Natural killer cell (primary cell): ENCODE measurements around the gene TUBA3E. TPM values are rescaled to one million over a fixed set of nuclear protein-coding genes. Genes with fewer than 3 reads are reported as not detected.
"Not testable (repeated sequence)": the region's sequence is repeated elsewhere in the genome, so short reads cannot be mapped to it uniquely, and the experiment has no call there.

Experiments
- ATAC-seq, 3 donors: fragments of 150-1000 bp in 2 of 3; fragments of 200-7000 bp in 1 of 3; cut with Tn5 transposase; 1 replicate in 1 of 3; 2 replicates in 2 of 3; pipeline ENCODE4 v1.10.0; 2021; ENCODE audit warnings: mild to moderate bottlenecking in 2 of 3, moderate library complexity in 2 of 3
- DNase-seq, 2 donors: peaks; one replicate each; pipeline versions ENCODE4 v3.0.0 to v3.0.0-alpha.2; 2013 to 2021; ENCODE audit warnings: mixed read lengths in 1 of 2
- H3K27ac ChIP-seq: one replicate; pipeline ENCODE4 v1.5.1; 2013; ENCODE audit warnings: mild to moderate bottlenecking, low read length
- H3K27me3 ChIP-seq: one replicate; pipeline ENCODE4 v1.6.1; 2013; ENCODE audit warnings: low read length; ENCODE audit not compliant: control insufficient read depth, insufficient read depth
- H3K36me3 ChIP-seq: one replicate; pipeline ENCODE4 v1.6.1; 2013; ENCODE audit warnings: low read length; ENCODE audit not compliant: control insufficient read depth, insufficient read depth
- H3K4me1 ChIP-seq: one replicate; pipeline ENCODE4 v1.6.1; 2013; ENCODE audit warnings: low read length; ENCODE audit not compliant: control insufficient read depth, insufficient read depth
- H3K4me3 ChIP-seq: one replicate; pipeline ENCODE4 v1.5.1; 2013; ENCODE audit warnings: low read length
- H3K9me3 ChIP-seq: one replicate; pipeline ENCODE4 v1.6.1; 2013; ENCODE audit warnings: low read length; ENCODE audit not compliant: control insufficient read depth, insufficient read depth
- H3K27ac Mint-ChIP-seq, 2 donors: one replicate each; pipeline ENCODE4 v1.8.0; 2022; ENCODE audit warnings: mild to moderate bottlenecking in 2 of 2, mixed read lengths in 2 of 2, moderate library complexity in 1 of 2
- H3K27me3 Mint-ChIP-seq, 2 donors: one replicate each; pipeline ENCODE4 v1.8.0; 2022; ENCODE audit warnings: low read depth in 2 of 2, mixed read lengths in 2 of 2
- H3K36me3 Mint-ChIP-seq: one replicate; pipeline ENCODE4 v1.8.0; 2022; ENCODE audit warnings: mixed read lengths
- H3K4me1 Mint-ChIP-seq, 2 donors: one replicate each; pipeline ENCODE4 v1.8.0; 2022; ENCODE audit warnings: mixed read lengths in 2 of 2
- H3K4me3 Mint-ChIP-seq: one replicate; pipeline ENCODE4 v1.8.0; 2022; ENCODE audit warnings: mild to moderate bottlenecking, moderate library complexity, mixed read lengths
- H3K9me3 Mint-ChIP-seq, 2 donors: one replicate each; pipeline ENCODE4 v1.8.0; 2022; ENCODE audit warnings: mixed read lengths in 2 of 2
- CTCF ChIP-seq: fragments of 200-600 bp; IDR thresholded peaks from one replicate; pipeline ENCODE4 v1.8.0; 2022; ENCODE audit warnings: antibody characterized with exemption
- WGBS: methylation state at CpG from one replicate; pipeline ENCODE4 v1.1.7; 2013; ENCODE audit warnings: missing lambda C conversion rate; ENCODE audit not compliant: insufficient coverage; 5-methylcytosine and 5-hydroxymethylcytosine counted together
- intact Hi-C: fragments of 100-400 bp; cut with micrococcal nuclease; formaldehyde crosslinking; loops from one replicate; pipeline ENCODE4 v1.14.2; 2022
- total RNA-seq, 4 donors: library from RNA; stranded (reverse); fragments of 120-200 nt in 1 of 4; gene quantifications; one replicate each; pipeline versions ENCODE4 v1.2.3 to v1.2.4, GENCODE V29; 2013 to 2022

TUBA3E gene
- total RNA-seq, 3 donors from 2014 or later (not counting 1 experiment from before 2014, with no cell fraction given) = not detected

GRCh38 chr2:130154773-130155765 is 43.2 kb downstream of the TUBA3E start:
- Histone ChIP-seq H3K27me3 (no peaks in the 10 kb centered on the region), H3K36me3 (peaks cover 22% of the 10 kb centered on the region), H3K4me3 (no peak overlapping the region), H3K27ac (no peak overlapping the region), H3K9me3 (no peaks in the 10 kb centered on the region), H3K4me1 (peaks cover 21% of the 10 kb centered on the region)
- Mint-ChIP-seq H3K4me1 (peaks cover 10 to 14% of the 10 kb centered on the region in 2 donors), H3K4me3 (no peak overlapping the region), H3K27ac (peak overlapping the region in 1 of 2 donors; percentile 76), H3K36me3 (no peaks in the 10 kb centered on the region), H3K9me3 (no peaks in the 10 kb centered on the region), H3K27me3 (no peaks in the 10 kb centered on the region)
- DNase-seq (no peak), ATAC-seq (no peak)
- WGBS = 98% methylated on average over 29 of the region's 29 CpGs
- TF ChIP-seq CTCF = no peak
- intact Hi-C loops = no loop called here

DNA sequence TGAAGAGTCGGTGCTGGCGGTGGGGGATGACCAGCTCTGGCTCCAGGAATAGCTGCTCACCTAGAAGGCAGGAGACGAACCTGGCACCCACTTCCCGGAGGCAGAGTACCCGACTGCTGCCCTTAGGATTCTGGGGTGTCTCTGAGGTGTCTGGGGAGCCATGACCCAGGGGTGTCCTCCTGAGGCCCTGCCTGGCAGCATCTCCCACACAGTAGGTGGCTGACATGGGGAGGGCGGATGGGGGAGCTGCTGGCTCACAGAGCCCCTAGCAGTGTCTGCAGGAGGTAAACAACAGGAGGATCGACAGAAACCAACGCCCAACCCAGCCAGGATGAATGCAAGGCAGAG is 43.8 kb downstream of the TUBA3E start:
- H3K36me3 Mint-ChIP-seq, H3K27ac Mint-ChIP-seq, ATAC-seq, intact Hi-C loops, H3K27me3 Mint-ChIP-seq, H3K4me3 Mint-ChIP-seq, H3K27ac ChIP-seq, H3K4me3 ChIP-seq, DNase-seq, H3K9me3 Mint-ChIP-seq, H3K27me3 ChIP-seq, H3K9me3 ChIP-seq: not testable (repeated sequence)
- H3K4me1 Mint-ChIP-seq = peaks cover 10 to 14% of the 10 kb centered on the region in 2 donors
- 96% methylated on average over 8 of the region's 8 CpGs for WGBS
- Histone ChIP-seq H3K4me1 (peaks cover 21% of the 10 kb centered on the region), H3K36me3 (peaks cover 22% of the 10 kb centered on the region)

GRCh38 chr2:130153721-130154422 is 44.4 kb downstream of the TUBA3E start:
- intact Hi-C loops, ATAC-seq: not testable (repeated sequence)

GRCh38 chr2:130152816-130153595 is 45.2 kb downstream of the TUBA3E start:
- Mint-ChIP-seq H3K4me3 (no peak overlapping the region), H3K4me1 (peaks cover 3 to 7% of the 10 kb centered on the region in 2 donors), H3K36me3 (no peaks in the 10 kb centered on the region), H3K9me3 (no peaks in the 10 kb centered on the region), H3K27ac (no peak overlapping the region), H3K27me3 (no peaks in the 10 kb centered on the region)
- 94% methylated on average over 23 of the region's 25 CpGs for WGBS
- H3K9me3 ChIP-seq = no peaks in the 10 kb centered on the region
- DNase-seq = no peak
- H3K4me3 ChIP-seq = no peak overlapping the region
- ATAC-seq = no peak
- no peaks in the 10 kb centered on the region for H3K27me3 ChIP-seq
- no peak for TF ChIP-seq CTCF
- H3K27ac ChIP-seq = no peak overlapping the region
- H3K4me1 ChIP-seq = peaks cover 9% of the 10 kb centered on the region
- peaks cover 22% of the 10 kb centered on the region for H3K36me3 ChIP-seq
- intact Hi-C loops = no loop called here

More at GRCh38 chr2:130153721-130154422, 44.4 kb downstream of the TUBA3E start:
- H3K4me1 ChIP-seq = peaks cover 18% of the 10 kb centered on the region
- not testable (repeated sequence) for H3K9me3 ChIP-seq, H3K27me3 ChIP-seq, H3K36me3 Mint-ChIP-seq, DNase-seq, H3K4me3 Mint-ChIP-seq, H3K27ac ChIP-seq, H3K27me3 Mint-ChIP-seq, H3K4me3 ChIP-seq, H3K9me3 Mint-ChIP-seq, H3K27ac Mint-ChIP-seq
- WGBS = 95% methylated on average over 17 of the region's 23 CpGs
- H3K4me1 Mint-ChIP-seq = peaks cover 10 to 14% of the 10 kb centered on the region in 2 donors
- peaks cover 22% of the 10 kb centered on the region for H3K36me3 ChIP-seq

DNA sequence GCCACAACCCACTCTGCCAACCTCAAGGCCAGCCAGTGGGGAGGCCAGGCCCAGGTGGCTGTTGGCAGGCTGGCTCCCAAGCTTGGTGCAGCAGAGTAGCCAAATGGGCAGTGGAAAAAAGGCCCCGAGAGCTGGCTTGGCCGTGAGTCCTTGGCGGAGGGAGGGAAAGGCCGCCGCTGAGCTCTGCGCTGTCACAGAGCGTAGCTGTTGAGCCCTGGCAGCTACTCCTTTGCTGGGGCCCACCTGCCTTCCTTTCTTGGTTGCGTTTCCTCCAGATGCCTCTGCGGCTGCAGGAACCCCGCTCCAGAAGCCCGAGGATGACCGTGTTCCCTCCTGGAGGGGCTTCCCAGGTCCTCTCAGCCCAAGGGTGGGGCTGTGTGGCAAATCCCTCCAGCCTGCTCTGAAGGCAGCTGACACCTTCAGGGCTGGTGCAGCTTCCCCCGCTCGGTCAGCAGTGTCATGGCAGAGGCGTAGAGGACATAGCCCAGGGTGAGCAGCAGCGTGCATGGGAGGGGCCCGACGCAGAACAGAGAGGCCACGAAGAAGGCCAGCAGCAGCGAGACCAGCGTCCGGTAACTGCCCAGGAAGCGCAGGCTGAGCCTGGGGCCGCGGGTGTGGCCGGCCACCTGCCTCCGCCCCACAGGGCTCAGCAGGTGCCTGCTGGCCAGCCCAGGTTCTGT is 46.0 kb downstream of the TUBA3E start:
- H3K27ac Mint-ChIP-seq, H3K4me3 ChIP-seq, DNase-seq, H3K27ac ChIP-seq, H3K27me3 Mint-ChIP-seq, H3K27me3 ChIP-seq, H3K36me3 Mint-ChIP-seq, H3K9me3 Mint-ChIP-seq, H3K9me3 ChIP-seq, H3K4me3 Mint-ChIP-seq, ATAC-seq, H3K4me1 Mint-ChIP-seq, H3K4me1 ChIP-seq, intact Hi-C loops: not testable (repeated sequence)
- H3K36me3 ChIP-seq = peaks cover 22% of the 10 kb centered on the region
- WGBS = 98% methylated on average over 26 of the region's 27 CpGs
